ENCODE measurements around the gene ATP8B2.

GRCh38 chr1:154391086-154391770, 65.9 kb downstream of the ATP8B2 start:
- no peak for TF ChIP-seq CTCF (IDR thresholded peaks at IDR 0.05)
- no peak for TF ChIP-seq POLR2A (IDR thresholded peaks at IDR 0.05)
